GM21723 (cell line): Measurements from ENCODE around the gene TAGLN3.

Experiments used
- ATAC-seq: cut with Tn5 transposase; IDR thresholded peaks from one replicate; pipeline ENCODE4 v1.9.1; 2021; ENCODE audit warnings: mild to moderate bottlenecking, moderate library complexity; ENCODE audit not compliant: unreplicated experiment

The TAGLN3 gene

GRCh38 chr3:111976254-111976653 is 22.5 kb upstream of the TAGLN3 start:
- ATAC-seq: no peak

GRCh38 chr3:111978583-111979433 is 19.9 kb upstream of the TAGLN3 start, which contains the start of gene ABHD10:
TSS of gene ABHD10 (plus strand) at chr3:111979026. CDS start at chr3:111979062, 36 bp downstream.
- ATAC-seq: peak; percentile 96

GRCh38 chr3:111979434-111980038 is 19.2 kb upstream of the TAGLN3 start:
- peak; percentile 55 for ATAC-seq

GRCh38 chr3:111980716-111981456 is 17.8 kb upstream of the TAGLN3 start:
- no peak for ATAC-seq

GRCh38 chr3:111981457-111981763 is 17.3 kb upstream of the TAGLN3 start:
- no peak for ATAC-seq

GRCh38 chr3:111984636-111985298 is 14.0 kb upstream of the TAGLN3 start:
- no peak for ATAC-seq

GRCh38 chr3:111986800-111987199 is 11.9 kb upstream of the TAGLN3 start:
- no peak for ATAC-seq

- peak; percentile 94 for ATAC-seq
These were observed 9.6 kb upstream of the TAGLN3 start for GRCh38 chr3:111989061-111989678.

GRCh38 chr3:111993038-111993437 is 5.7 kb upstream of the TAGLN3 start:
- no peak for ATAC-seq

GRCh38 chr3:111999484-112000324 is 982 bp downstream of the TAGLN3 start:
- no peak for ATAC-seq

GRCh38 chr3:112000367-112000771 is 1.6 kb downstream of the TAGLN3 start:
- ATAC-seq: no peak

- no peak for ATAC-seq
These were observed 2.2 kb downstream of the TAGLN3 start for GRCh38 chr3:112000966-112001365.

GRCh38 chr3:112001526-112001925 is 2.8 kb downstream of the TAGLN3 start:
- no peak for ATAC-seq

GRCh38 chr3:112002096-112002971 is 3.6 kb downstream of the TAGLN3 start:
- ATAC-seq: no peak

- ATAC-seq: no peak
These were observed 4.8 kb downstream of the TAGLN3 start for GRCh38 chr3:112003321-112004080.

- ATAC-seq: no peak
These were observed 5.5 kb downstream of the TAGLN3 start for GRCh38 chr3:112004187-112004586.

- no peak for ATAC-seq
These were observed 5.9 kb downstream of the TAGLN3 start for GRCh38 chr3:112004669-112005068.

- ATAC-seq: no peak
These were observed 6.5 kb downstream of the TAGLN3 start for GRCh38 chr3:112005091-112005672.
